ENCODE measurements around the gene SIRT4. TPM values are rescaled to one million over a fixed set of nuclear protein-coding genes. Genes with fewer than 3 reads are reported as not detected.

The SIRT4 gene
- total and polyA plus RNA-seq, 11 donors, result 3.0 to 10.6 (median 4.7) TPM

- H3K36me3 ChIP-seq, result no peaks in the 10 kb centered on the region
- H3K4me3 ChIP-seq, result no peak overlapping the region
- WGBS, 4 donors, result 63 to 69% (median 66%) methylated on average over 7 of the region's 7 CpGs
- intact Hi-C loops (cut with DNase I), result no loop called here
- ATAC-seq (no peak), DNase-seq (no peak)
- H3K9me3 ChIP-seq, result no peaks in the 10 kb centered on the region
- TF ChIP-seq CTCF (IDR thresholded peaks at IDR 0.05) (no peak), POLR2A (IDR thresholded peaks at IDR 0.05) (no peak)
- no peak overlapping the region for H3K27ac ChIP-seq
- no peaks in the 10 kb centered on the region for H3K27me3 ChIP-seq
- no peaks in the 10 kb centered on the region for H3K4me1 ChIP-seq
Measured at GRCh38 chr12:120283318-120283717, 18.8 kb upstream of the SIRT4 start.

GRCh38 chr12:120284381-120284780 is 17.7 kb upstream of the SIRT4 start:
- intact Hi-C loops (cut with DNase I), result no loop called here
- Histone ChIP-seq H3K27me3 (no peaks in the 10 kb centered on the region), H3K4me3 (no peak overlapping the region), H3K27ac (no peak overlapping the region), H3K4me1 (no peaks in the 10 kb centered on the region), H3K9me3 (no peaks in the 10 kb centered on the region), H3K36me3 (no peaks in the 10 kb centered on the region)
- TF ChIP-seq CTCF (IDR thresholded peaks at IDR 0.05) (no peak), POLR2A (IDR thresholded peaks at IDR 0.05) (no peak)
- 89 to 97% (median 91%) methylated on average over 3 of the region's 3 CpGs for WGBS, 4 donors
- ATAC-seq, result no peak
- no peak for DNase-seq

- ATAC-seq, result no peak
- no peaks in the 10 kb centered on the region for H3K9me3 ChIP-seq
- 59 to 67% (median 63%) methylated on average over 7 of the region's 7 CpGs for WGBS, 4 donors
Measured at GRCh38 chr12:120286768-120287490, 15.2 kb upstream of the SIRT4 start.

GRCh38 chr12:120287491-120287890 is 14.6 kb upstream of the SIRT4 start:
- DNase-seq (no peak), ATAC-seq (no peak)
- Histone ChIP-seq H3K27me3 (no peaks in the 10 kb centered on the region), H3K36me3 (no peaks in the 10 kb centered on the region), H3K4me1 (peaks cover 0 to 17% (median 4%) of the 10 kb centered on the region in 12 donors), H3K9me3 (no peaks in the 10 kb centered on the region), H3K4me3 (no peak overlapping the region), H3K27ac (no peak overlapping the region)
- TF ChIP-seq CTCF (IDR thresholded peaks at IDR 0.05) (no peak), POLR2A (IDR thresholded peaks at IDR 0.05) (no peak)
- intact Hi-C loops (cut with DNase I), result no loop called here
- WGBS, 4 donors, result 77 to 83% (median 80%) methylated on average over 12 of the region's 12 CpGs

More at GRCh38 chr12:120286768-120287490, 15.2 kb upstream of the SIRT4 start:
- Histone ChIP-seq H3K27ac (no peak overlapping the region), H3K4me3 (no peak overlapping the region), H3K36me3 (no peaks in the 10 kb centered on the region), H3K4me1 (peaks cover 0 to 17% (median 4%) of the 10 kb centered on the region in 12 donors), H3K27me3 (no peaks in the 10 kb centered on the region)
- no peak for DNase-seq
- no peak for TF ChIP-seq POLR2A (IDR thresholded peaks at IDR 0.05)
- no peak for TF ChIP-seq CTCF (IDR thresholded peaks at IDR 0.05)
- intact Hi-C loops (cut with DNase I), result no loop called here
